GM12801 (cell line): ENCODE measurements around the gene FOXE3.

ENCODE experiments used
- TF ChIP-seq, protein P1 (sequence below): IDR thresholded peaks from one replicate; pipeline ENCODE4 v1.5.1; 2011; ENCODE audit warnings: control low read depth; ENCODE audit not compliant: insufficient read length; ENCODE audit errors: extremely low read depth

The FOXE3 gene

DNA sequence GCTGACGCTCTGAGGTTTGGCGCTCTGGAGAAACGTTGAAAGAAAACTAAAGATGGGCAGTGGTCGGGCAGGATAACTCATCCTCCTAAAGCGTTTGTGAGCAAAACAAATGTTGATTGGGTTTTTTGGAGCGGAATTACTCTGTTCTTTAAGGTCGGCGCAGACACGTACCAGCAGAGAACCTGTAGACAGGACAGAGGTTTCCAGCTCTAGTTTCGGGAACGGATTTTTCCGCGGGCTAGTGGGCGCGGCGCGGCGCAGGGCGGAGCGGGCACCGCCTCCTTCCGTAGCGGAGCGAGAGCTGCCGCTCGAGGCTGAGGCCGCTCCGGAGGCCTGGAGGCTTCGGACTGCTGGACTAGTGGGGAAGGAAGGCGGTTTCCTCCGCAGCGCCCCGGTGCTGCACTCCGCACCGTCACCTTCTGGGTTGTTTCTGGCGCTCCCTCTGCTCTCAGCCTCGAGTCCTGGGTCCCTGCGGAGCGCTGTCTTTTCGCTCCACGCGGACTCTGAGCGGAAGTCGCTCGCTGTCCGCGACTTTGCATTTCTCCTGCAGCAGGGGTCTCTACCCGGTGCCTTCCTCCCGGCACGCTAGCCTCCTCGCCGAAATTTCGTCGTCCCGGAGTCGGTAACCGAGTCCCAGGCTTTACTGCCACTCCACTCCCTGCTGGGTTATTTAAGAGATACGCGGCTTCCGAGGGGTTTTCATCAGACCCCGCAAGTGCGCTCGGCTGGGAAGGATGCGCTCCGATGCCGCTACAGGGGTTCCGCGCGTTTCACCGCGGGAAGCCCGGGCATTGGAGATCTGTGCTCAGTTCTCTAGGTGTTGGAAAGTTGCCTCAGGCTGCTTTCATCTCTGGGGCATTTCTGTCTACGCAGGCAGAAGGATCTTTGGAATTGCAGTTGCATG is 28.7 kb downstream of the FOXE3 start:
- TF ChIP-seq, protein P1, sequence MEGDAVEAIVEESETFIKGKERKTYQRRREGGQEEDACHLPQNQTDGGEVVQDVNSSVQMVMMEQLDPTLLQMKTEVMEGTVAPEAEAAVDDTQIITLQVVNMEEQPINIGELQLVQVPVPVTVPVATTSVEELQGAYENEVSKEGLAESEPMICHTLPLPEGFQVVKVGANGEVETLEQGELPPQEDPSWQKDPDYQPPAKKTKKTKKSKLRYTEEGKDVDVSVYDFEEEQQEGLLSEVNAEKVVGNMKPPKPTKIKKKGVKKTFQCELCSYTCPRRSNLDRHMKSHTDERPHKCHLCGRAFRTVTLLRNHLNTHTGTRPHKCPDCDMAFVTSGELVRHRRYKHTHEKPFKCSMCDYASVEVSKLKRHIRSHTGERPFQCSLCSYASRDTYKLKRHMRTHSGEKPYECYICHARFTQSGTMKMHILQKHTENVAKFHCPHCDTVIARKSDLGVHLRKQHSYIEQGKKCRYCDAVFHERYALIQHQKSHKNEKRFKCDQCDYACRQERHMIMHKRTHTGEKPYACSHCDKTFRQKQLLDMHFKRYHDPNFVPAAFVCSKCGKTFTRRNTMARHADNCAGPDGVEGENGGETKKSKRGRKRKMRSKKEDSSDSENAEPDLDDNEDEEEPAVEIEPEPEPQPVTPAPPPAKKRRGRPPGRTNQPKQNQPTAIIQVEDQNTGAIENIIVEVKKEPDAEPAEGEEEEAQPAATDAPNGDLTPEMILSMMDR, result no peak

DNA sequence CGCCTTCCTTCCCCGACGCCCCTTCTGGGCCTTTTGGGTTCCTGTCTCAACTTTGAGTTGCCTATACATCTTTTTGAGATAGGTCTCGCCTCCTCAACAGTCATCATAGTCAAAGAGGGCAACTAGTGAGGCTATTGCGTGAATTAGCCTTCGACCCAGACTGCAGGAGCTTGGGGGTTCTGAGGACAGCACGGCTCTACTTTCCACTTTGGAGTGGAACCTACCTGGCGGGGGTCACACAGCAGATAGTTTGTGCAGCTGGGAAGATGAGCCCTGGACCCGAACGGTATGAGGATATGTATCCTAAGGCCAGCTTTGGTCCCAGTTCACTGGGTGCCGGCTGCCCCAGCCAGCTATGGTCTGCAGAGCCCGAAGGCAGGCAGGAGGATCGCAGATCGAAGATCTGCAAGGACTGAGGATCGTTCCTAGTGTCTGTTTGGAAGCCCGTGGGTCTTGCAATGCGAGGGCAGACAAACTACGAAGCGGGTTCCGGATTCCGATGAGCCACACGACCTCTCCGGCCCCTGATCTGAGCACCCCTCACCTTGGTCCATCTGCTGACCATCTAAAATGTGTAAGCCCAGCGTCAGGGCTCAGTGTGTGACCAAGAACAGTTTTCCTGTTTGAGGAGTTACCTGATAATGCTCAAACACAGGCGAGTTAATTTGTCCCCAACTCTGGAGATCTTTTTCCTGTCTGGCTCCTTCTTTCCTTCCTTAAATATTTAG is 29.9 kb downstream of the FOXE3 start:
- TF ChIP-seq, protein P1, result no peak

DNA sequence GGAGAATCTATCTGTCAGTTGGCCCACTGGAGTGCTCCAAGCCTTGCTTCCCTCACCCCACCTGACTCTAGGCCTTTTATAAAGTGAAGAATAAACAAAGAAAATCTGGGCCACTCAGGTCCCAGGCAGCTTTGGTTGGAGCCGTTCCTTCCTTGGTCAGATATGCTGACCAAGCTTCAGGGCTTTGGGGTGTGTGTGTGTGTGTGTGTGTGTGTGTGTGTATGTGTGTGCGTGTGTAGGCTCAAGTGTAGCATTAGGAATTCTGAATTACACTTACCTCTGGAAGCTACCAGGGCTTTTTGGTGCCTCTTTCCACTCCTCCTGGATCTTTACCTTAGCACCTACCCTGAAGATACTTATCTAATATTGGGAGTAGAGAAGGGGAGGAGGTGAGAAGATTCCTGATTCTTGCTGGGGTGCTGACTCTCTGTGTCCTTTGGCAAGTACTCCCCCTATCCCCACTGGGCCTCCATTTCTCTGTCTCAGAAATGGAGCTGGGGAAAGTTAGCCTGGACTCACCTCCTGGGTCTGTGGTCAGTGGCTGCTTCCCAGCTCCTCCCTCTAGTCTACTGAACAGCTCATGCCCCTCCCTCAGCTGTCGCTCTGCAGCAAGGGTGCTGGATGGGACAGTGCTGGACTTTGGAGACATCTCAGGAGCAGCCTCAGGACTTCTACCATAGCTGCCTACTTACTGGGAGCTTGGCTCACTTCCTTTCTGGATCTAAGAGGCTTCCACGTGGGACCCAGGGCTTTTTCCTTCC is 32.6 kb downstream of the FOXE3 start:
- TF ChIP-seq, protein P1, result no peak

DNA sequence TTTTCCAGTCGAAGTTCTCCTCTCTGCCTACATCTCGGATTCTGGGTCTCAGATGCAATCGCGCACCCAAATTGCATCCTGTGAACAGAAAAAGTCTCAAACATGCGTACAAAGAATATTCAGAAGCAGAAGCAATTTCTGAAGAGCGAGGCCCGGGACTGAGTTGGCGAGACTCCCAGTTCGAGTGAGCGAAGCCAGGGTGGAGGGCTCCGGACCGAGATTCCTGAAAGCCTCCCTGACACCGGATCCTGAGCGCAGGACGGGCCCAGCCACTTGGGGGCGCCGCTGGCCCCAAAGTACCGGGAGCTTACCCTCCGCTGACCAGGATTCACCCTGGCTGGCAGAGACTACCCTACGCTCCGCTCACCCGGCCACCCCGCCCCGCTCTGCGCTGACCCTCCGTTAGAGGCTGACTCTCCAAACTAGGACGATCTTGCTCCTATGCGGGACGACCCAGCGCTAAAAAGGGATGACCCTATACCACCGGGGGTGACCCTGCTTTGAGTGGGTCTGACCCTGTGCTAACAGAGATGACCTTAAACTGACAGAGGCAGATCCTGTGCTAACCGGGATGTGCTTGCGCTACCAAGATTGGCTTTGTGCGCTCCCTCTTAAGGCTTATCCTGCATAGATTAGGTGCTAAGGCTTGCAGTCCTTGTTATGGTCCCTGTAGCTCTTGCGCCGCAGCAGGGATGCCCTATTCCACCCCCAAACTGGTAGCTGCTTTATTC is 33.9 kb downstream of the FOXE3 start:
- TF ChIP-seq, protein P1, result no peak

DNA sequence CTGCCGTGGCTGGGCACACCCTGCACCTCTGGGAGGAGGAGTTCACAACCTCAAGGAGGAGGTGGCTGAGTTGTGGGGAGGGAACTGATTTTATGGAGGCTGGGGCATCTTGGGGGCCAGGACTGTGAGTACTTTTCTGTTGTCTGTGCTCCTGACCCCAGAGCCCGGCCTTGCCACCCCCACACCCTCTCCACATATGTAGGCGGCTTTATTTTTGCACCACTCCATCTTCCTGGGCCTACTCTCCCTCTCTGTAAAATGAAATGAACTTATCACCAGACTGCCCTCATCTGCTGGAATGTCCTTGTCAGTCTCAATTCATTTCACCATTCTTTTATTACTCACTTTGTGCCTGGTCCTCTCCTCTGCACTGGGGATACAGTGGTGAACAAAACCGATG is 34.5 kb downstream of the FOXE3 start:
- TF ChIP-seq, protein P1, result no peak

DNA sequence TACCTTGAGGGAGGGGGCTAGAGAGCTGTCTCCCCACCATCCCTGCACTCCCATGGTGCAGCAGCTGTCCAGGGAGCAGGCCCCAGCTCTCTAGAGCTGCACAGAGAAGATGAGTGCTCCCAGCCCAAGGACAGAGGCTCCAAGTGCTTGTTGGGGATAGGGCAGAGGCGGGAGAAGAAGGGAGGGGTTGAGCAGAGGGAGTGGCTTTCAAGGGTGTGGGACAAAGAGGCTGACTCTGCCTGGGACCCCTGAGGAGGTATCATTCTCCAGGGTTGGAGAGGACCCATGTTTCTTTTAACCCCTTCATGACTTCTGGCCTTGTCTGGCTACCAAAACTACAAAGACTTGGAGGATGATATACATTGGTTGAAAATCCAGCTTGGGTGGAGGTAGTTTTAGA is 36.3 kb downstream of the FOXE3 start:
- TF ChIP-seq, protein P1, result no peak
